Vagina (tissue), 2 donors: ENCODE results near the gene HMCN1.

Experiments
- CTCF ChIP-seq, 3 experiments: fragments of 450-650 bp in 2 of 3; fragments of 200-600 bp in 1 of 3; sonication (generic) in 1 of 3; IDR thresholded peaks; one replicate each; pipeline ENCODE4 v1.5.1; 2017 to 2019; ENCODE audit warnings: antibody characterized with exemption in 3 of 3, mild to moderate bottlenecking in 2 of 3, moderate library complexity in 2 of 3
- POLR2AphosphoS5 ChIP-seq, 2 donors: sonication (generic); formaldehyde crosslinking; IDR thresholded peaks; one replicate each; pipeline ENCODE4 v1.9.0; 2017; ENCODE audit warnings: antibody characterized with exemption in 2 of 2, mild to moderate bottlenecking in 2 of 2, low read depth in 1 of 2; ENCODE audit not compliant: insufficient read depth in 1 of 2

GRCh38 chr1:186207391-186208085 lies 473.3 kb downstream of the HMCN1 start:
- TF ChIP-seq CTCF (IDR thresholded peaks at IDR 0.05) (no peak), POLR2AphosphoS5 (IDR thresholded peaks at IDR 0.05; ENCODE audit: insufficient read depth in 1 of 2, low read depth in 1 of 2) (no peak)
